ENCODE measurements around the gene SLC44A3.

GRCh38 chr1:94876362-94876761, 56.2 kb downstream of the SLC44A3 start:
- no peak for TF ChIP-seq POLR2A (IDR thresholded peaks at IDR 0.05)
- TF ChIP-seq, protein P1, sequence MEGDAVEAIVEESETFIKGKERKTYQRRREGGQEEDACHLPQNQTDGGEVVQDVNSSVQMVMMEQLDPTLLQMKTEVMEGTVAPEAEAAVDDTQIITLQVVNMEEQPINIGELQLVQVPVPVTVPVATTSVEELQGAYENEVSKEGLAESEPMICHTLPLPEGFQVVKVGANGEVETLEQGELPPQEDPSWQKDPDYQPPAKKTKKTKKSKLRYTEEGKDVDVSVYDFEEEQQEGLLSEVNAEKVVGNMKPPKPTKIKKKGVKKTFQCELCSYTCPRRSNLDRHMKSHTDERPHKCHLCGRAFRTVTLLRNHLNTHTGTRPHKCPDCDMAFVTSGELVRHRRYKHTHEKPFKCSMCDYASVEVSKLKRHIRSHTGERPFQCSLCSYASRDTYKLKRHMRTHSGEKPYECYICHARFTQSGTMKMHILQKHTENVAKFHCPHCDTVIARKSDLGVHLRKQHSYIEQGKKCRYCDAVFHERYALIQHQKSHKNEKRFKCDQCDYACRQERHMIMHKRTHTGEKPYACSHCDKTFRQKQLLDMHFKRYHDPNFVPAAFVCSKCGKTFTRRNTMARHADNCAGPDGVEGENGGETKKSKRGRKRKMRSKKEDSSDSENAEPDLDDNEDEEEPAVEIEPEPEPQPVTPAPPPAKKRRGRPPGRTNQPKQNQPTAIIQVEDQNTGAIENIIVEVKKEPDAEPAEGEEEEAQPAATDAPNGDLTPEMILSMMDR (IDR thresholded peaks at IDR 0.05): no peak
